PC-9 (cell line): Measurements from ENCODE around the gene PPP3R2.

ENCODE experiments used
- EZH2 ChIP-seq: fragments of 200-600 bp; sonication (generic); IDR thresholded peaks from 2 replicates; pipeline ENCODE4 v1.8.0; 2017; ENCODE audit warnings: antibody characterized with exemption, low read depth
- TF ChIP-seq, protein P1 (sequence below): fragments of 200-600 bp; sonication (generic); conservative IDR thresholded peaks from 2 replicates; pipeline ENCODE4 v1.6.1; 2017; ENCODE audit warnings: mixed run types, antibody characterized with exemption, mild to moderate bottlenecking, moderate library complexity

DNA sequence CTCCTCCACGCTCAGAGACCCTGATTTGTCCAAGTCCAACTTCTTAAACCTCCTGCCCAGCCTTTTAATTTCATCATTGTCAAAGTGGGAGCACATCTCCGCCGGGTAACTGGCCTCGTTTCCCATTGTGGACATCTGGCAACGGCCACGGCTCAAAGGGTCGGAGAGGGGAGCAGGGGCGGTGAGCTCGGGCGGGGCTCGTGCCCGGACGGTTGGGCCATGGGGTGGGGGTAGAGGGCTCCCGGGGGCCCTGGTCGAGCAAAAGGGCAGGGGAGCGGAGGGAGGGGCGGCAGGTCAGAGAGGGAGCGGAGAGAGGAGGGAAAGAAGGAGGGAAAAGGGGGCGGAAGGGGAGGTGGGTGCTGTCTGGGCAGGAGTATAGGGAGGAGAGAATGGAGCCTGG is at the start of gene PPP3R2:
- TF ChIP-seq, protein P1, sequence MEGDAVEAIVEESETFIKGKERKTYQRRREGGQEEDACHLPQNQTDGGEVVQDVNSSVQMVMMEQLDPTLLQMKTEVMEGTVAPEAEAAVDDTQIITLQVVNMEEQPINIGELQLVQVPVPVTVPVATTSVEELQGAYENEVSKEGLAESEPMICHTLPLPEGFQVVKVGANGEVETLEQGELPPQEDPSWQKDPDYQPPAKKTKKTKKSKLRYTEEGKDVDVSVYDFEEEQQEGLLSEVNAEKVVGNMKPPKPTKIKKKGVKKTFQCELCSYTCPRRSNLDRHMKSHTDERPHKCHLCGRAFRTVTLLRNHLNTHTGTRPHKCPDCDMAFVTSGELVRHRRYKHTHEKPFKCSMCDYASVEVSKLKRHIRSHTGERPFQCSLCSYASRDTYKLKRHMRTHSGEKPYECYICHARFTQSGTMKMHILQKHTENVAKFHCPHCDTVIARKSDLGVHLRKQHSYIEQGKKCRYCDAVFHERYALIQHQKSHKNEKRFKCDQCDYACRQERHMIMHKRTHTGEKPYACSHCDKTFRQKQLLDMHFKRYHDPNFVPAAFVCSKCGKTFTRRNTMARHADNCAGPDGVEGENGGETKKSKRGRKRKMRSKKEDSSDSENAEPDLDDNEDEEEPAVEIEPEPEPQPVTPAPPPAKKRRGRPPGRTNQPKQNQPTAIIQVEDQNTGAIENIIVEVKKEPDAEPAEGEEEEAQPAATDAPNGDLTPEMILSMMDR, result no peak
- no peak for TF ChIP-seq EZH2
